Endothelial cell (in vitro differentiated cells): ENCODE measurements around the gene CAMK1D. TPM values are rescaled to one million over a fixed set of nuclear protein-coding genes. Genes with fewer than 3 reads are reported as not detected.

ENCODE experiments used
- DNase-seq: peaks from one replicate; pipeline ENCODE4 v3.0.0; 2021; ENCODE audit warnings: low spot score
- H3K27ac Mint-ChIP-seq: one replicate; pipeline ENCODE4 v1.8.0; 2021; ENCODE audit warnings: mixed read lengths, inconsistent platforms; ENCODE audit not compliant: unreplicated experiment
- H3K27me3 Mint-ChIP-seq: one replicate; pipeline ENCODE4 v1.8.0; 2021; ENCODE audit warnings: mild to moderate bottlenecking, moderate library complexity, mixed read lengths, inconsistent platforms; ENCODE audit not compliant: unreplicated experiment
- H3K36me3 Mint-ChIP-seq: one replicate; pipeline ENCODE4 v1.8.0; 2021; ENCODE audit warnings: mild to moderate bottlenecking, low read depth, mixed read lengths, inconsistent platforms; ENCODE audit not compliant: unreplicated experiment
- H3K4me1 Mint-ChIP-seq: one replicate; pipeline ENCODE4 v1.8.0; 2021; ENCODE audit warnings: mild to moderate bottlenecking, mixed read lengths, inconsistent platforms; ENCODE audit not compliant: unreplicated experiment
- H3K4me3 Mint-ChIP-seq: one replicate; pipeline ENCODE4 v1.8.0; 2021; ENCODE audit warnings: mild to moderate bottlenecking, mixed read lengths, inconsistent platforms; ENCODE audit not compliant: unreplicated experiment
- H3K9me3 Mint-ChIP-seq: one replicate; pipeline ENCODE4 v1.8.0; 2021; ENCODE audit warnings: mixed read lengths, inconsistent platforms; ENCODE audit not compliant: unreplicated experiment
- CTCF ChIP-seq: fragments of 200-600 bp; sonication (generic); IDR thresholded peaks from one replicate; pipeline ENCODE4 v1.5.0; 2021; ENCODE audit warnings: antibody characterized with exemption; ENCODE audit not compliant: unreplicated experiment
- total RNA-seq: library from RNA; stranded (reverse); fragmentation: NEBNext Ultra II Directional; extraction: Animal tissue kit (Norgen Biotek cat#: 25700); gene quantifications from one replicate; pipeline ENCODE4 v1.2.1, GENCODE V29; 2021; ENCODE audit not compliant: unreplicated experiment

CAMK1D gene
- total RNA-seq, 1 donor from 2014 or later, result 4.1 TPM

GRCh38 chr10:12689893-12690292 is 340.5 kb downstream of the CAMK1D start:
- Mint-ChIP-seq H3K27me3 (no peaks in the 10 kb centered on the region), H3K9me3 (no peaks in the 10 kb centered on the region), H3K27ac (no peak overlapping the region), H3K4me3 (no peak overlapping the region), H3K4me1 (no peaks in the 10 kb centered on the region), H3K36me3 (no peaks in the 10 kb centered on the region)
- DNase-seq, result no peak
- TF ChIP-seq CTCF, result no peak

- Mint-ChIP-seq H3K27ac (no peak overlapping the region), H3K4me3 (no peak overlapping the region), H3K36me3 (no peaks in the 10 kb centered on the region), H3K9me3 (no peaks in the 10 kb centered on the region), H3K4me1 (no peaks in the 10 kb centered on the region), H3K27me3 (no peaks in the 10 kb centered on the region)
- DNase-seq, result no peak
- TF ChIP-seq CTCF, result no peak
Observed at GRCh38 chr10:12690525-12691126, 341.3 kb downstream of the CAMK1D start.

- DNase-seq, result no peak
- H3K36me3 Mint-ChIP-seq, result no peaks in the 10 kb centered on the region
- no peaks in the 10 kb centered on the region for H3K27me3 Mint-ChIP-seq
- no peaks in the 10 kb centered on the region for H3K9me3 Mint-ChIP-seq
- H3K27ac Mint-ChIP-seq, result no peak overlapping the region
- no peak for TF ChIP-seq CTCF
- H3K4me3 Mint-ChIP-seq, result no peak overlapping the region
- H3K4me1 Mint-ChIP-seq, result no peaks in the 10 kb centered on the region
Observed at GRCh38 chr10:12691596-12691995, 342.2 kb downstream of the CAMK1D start.

GRCh38 chr10:12697764-12698163 is 348.4 kb downstream of the CAMK1D start:
- Mint-ChIP-seq H3K36me3 (no peaks in the 10 kb centered on the region), H3K27me3 (peaks cover 3% of the 10 kb centered on the region), H3K4me1 (peaks cover 18% of the 10 kb centered on the region), H3K9me3 (peaks cover 4% of the 10 kb centered on the region), H3K4me3 (no peak overlapping the region), H3K27ac (no peak overlapping the region)
- no peak for DNase-seq
- TF ChIP-seq CTCF, result no peak

GRCh38 chr10:12699258-12699700 is 349.9 kb downstream of the CAMK1D start:
- TF ChIP-seq CTCF, result no peak
- peaks cover 3% of the 10 kb centered on the region for H3K27me3 Mint-ChIP-seq
- H3K36me3 Mint-ChIP-seq, result no peaks in the 10 kb centered on the region
- H3K9me3 Mint-ChIP-seq, result peaks cover 4% of the 10 kb centered on the region
- H3K4me3 Mint-ChIP-seq, result no peak overlapping the region
- no peak for DNase-seq
- H3K4me1 Mint-ChIP-seq, result peaks cover 18% of the 10 kb centered on the region
- H3K27ac Mint-ChIP-seq, result peak overlapping the region; percentile 62
